HPDE6-E6E7 (cell line): ENCODE data around the gene HMGCS2.

Experiments used
- DNase-seq: peaks from one replicate; pipeline ENCODE4 v3.0.0; 2011; ENCODE audit warnings: missing footprints; ENCODE audit errors: extremely low spot score

Gene HMGCS2

DNA sequence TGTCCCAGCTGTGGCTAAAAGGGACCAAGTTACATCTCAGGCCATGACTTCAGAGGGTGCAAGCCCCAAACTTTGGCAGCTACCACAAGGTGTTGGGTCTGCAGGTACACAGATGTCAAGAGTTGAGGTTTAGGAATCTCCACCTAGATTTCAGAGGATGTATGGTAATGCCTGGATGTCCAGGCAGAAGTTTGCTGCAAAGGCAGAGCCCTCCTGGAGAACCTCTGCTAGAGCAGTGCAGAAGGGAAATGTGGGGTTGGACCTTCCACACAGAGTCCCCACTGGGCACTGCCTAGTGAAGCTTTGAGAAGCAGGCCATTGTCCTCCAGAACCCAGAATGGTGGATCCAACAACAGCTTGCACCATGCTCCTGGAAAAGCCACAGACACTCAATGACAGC lies 67.0 kb downstream of the HMGCS2 start:
- DNase-seq, result no peak

DNA sequence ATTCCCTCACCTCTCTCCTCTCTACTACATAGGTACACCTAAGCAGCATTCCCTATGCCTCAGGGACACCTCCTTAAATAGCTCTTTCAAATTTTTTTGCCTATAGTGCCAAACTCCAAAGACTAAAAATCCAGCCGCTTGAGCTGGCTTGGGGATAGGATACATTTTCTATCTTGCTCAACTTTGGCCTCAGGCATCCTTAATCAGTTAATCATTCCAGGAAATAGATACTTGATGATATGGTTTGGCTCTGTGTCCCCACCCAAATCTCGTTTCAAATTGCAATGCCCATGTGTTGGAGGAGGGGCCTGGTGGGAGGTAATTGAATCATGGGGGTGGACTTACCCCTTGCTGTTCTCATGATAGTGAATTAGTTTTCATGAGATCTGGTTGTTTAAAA lies 68.4 kb downstream of the HMGCS2 start:
- no peak for DNase-seq
